GM12878 (cell line): ENCODE results near the gene MOAP1. TPM values are rescaled to one million over a fixed set of nuclear protein-coding genes. Genes with fewer than 3 reads are reported as not detected.

Experiments used
- ATAC-seq: fragments of 200-7000 bp; cut with Tn5 transposase; 3 replicates; pipeline ENCODE4 v1.9.1; 2020; ENCODE audit warnings: mild to moderate bottlenecking, moderate library complexity
- BruUV-seq: library from RNA; stranded (reverse); fragments of 400-500 nt; replicated peaks from 2 replicates; lab custom pipeline; 2021; lab: Mats Ljungman, UMichigan
- CTCF ChIA-PET: fragments of 300-600 bp; sonication (Branson Sonifier 250); formaldehyde crosslinking; extraction: SDS; loops from one replicate; lab custom pipeline; 2021; ENCODE audit warnings: inconsistent platforms; lab: Yijun Ruan, JAX
- POLR2A ChIA-PET: fragments of 350-600 bp; formaldehyde crosslinking; extraction: SDS; loops from one replicate; lab custom pipeline; 2021; ENCODE audit warnings: inconsistent platforms; lab: Charles Lee
- RAD21 ChIA-PET: fragments of 300-600 bp; sonication (Branson Sonifier 250); formaldehyde crosslinking; loops from one replicate; lab custom pipeline; 2023; ENCODE audit warnings: antibody characterized with exemption; ENCODE audit not compliant: unreplicated experiment; lab: Charles Lee
- SMC1A ChIA-PET: fragments of 300-600 bp; sonication (Branson Sonifier 250); formaldehyde crosslinking; loops from one replicate; lab custom pipeline; 2023; ENCODE audit not compliant: unreplicated experiment, uncharacterized antibody; lab: Charles Lee
- DNase-seq: peaks from one replicate; pipeline ENCODE4 v3.0.0-alpha.2; 2011; ENCODE audit warnings: low read depth, low spot score
- FAIRE-seq: peaks from 3 replicates; lab custom pipeline; 2011; peaks lifted over from hg19 to GRCh38; lab: Jason Lieb, UNC
- H2AFZ ChIP-seq: 2 replicates; pipeline ENCODE4 v1.6.0; 2011; ENCODE audit warnings: low read depth, low read length, control low read depth; ENCODE audit not compliant: control insufficient read depth
- H3K27ac ChIP-seq: 2 replicates; pipeline ENCODE4 v1.5.1; 2011; ENCODE audit warnings: control low read depth; ENCODE audit not compliant: control insufficient read depth, insufficient read depth
- H3K27me3 ChIP-seq, 2 experiments: replicated peaks in 1 of 2; 2 replicates each; pipeline versions ENCODE4 v1.6.0 to v1.6.1; 2011; ENCODE audit warnings: low read length in 1 of 2; ENCODE audit not compliant: control insufficient read depth in 2 of 2, insufficient read depth in 2 of 2
- H3K36me3 ChIP-seq, 2 experiments: 2 replicates each; pipeline ENCODE4 v1.5.1; 2011; ENCODE audit warnings: low read length in 1 of 2; ENCODE audit not compliant: control insufficient read depth in 2 of 2, insufficient read depth in 2 of 2
- H3K4me1 ChIP-seq: 2 replicates; pipeline ENCODE4 v1.6.1; 2011; ENCODE audit warnings: mild to moderate bottlenecking, low read length, moderate library complexity, mixed read lengths; ENCODE audit not compliant: control insufficient read depth, insufficient read depth
- H3K4me2 ChIP-seq: 2 replicates; pipeline ENCODE4 v1.6.0; 2011; ENCODE audit warnings: control low read depth; ENCODE audit not compliant: control insufficient read depth, insufficient read depth
- H3K4me3 ChIP-seq: fragments of 200-600 bp; sonication (generic); 2 replicates; pipeline ENCODE4 v1.5.1; 2016
- H3K79me2 ChIP-seq: 2 replicates; pipeline ENCODE4 v1.6.0; 2011; ENCODE audit warnings: low read length; ENCODE audit not compliant: control insufficient read depth, insufficient read depth
- H3K9ac ChIP-seq: 2 replicates; pipeline ENCODE4 v1.8.0; 2011; ENCODE audit warnings: low read length, control low read depth, mixed read lengths; ENCODE audit not compliant: control insufficient read depth, insufficient read depth
- H3K9me3 ChIP-seq: replicated peaks from 3 replicates; pipeline ENCODE4 v1.5.1; 2011; ENCODE audit warnings: mild to moderate bottlenecking, low read length; ENCODE audit not compliant: control insufficient read depth, insufficient read depth
- H4K20me1 ChIP-seq: 2 replicates; pipeline ENCODE4 v1.6.0; 2011; ENCODE audit not compliant: control insufficient read depth, insufficient read depth
- ATF2 ChIP-seq: IDR thresholded peaks from 2 replicates; pipeline ENCODE4 v1.6.1; 2012; ENCODE audit warnings: low read length, inconsistent platforms
- BHLHE40 ChIP-seq, 2 experiments: fragments of 450-650 bp in 1 of 2; IDR thresholded peaks; 2 replicates each; pipeline ENCODE4 v1.6.1; 2011 to 2017; ENCODE audit warnings: low read depth in 2 of 2, borderline replicate concordance in 1 of 2, improper control_type of control experiment in 1 of 2, low read length in 1 of 2, mild to moderate bottlenecking in 1 of 2
- CEBPB ChIP-seq, 2 experiments: fragments of 150-350 bp in 1 of 2; IDR thresholded peaks; 2 replicates each; pipeline ENCODE4 v1.6.1; 2012 to 2014; ENCODE audit warnings: low read depth in 2 of 2, low read length in 2 of 2, borderline replicate concordance in 1 of 2, inconsistent platforms in 1 of 2
- E2F4 ChIP-seq: IDR thresholded peaks from 2 replicates; pipeline ENCODE4 v1.6.1; 2012; ENCODE audit warnings: low read depth, low read length, improper control_type of control experiment
- E4F1 ChIP-seq: fragments of 450-650 bp; IDR thresholded peaks from 2 replicates; pipeline ENCODE4 v1.6.1; 2018; ENCODE audit warnings: borderline replicate concordance, mild to moderate bottlenecking; ENCODE audit not compliant: partially characterized antibody
- EGR1 ChIP-seq, 2 experiments: IDR thresholded peaks; 1 replicate in 1 of 2; 2 replicates in 1 of 2; pipeline ENCODE4 v1.6.1; 2011 to 2012; ENCODE audit warnings: low read depth in 2 of 2, low read length in 2 of 2, borderline replicate concordance in 1 of 2, mild to moderate bottlenecking in 1 of 2, moderate library complexity in 1 of 2
- HDGF ChIP-seq: fragments of 450-650 bp; IDR thresholded peaks from 2 replicates; pipeline ENCODE4 v1.6.1; 2016; ENCODE audit warnings: antibody characterized with exemption
- IKZF1 ChIP-seq: fragments of 450-650 bp; conservative IDR thresholded peaks from 2 replicates; pipeline ENCODE4 v1.6.1; 2017; ENCODE audit warnings: antibody characterized with exemption, mild to moderate bottlenecking
- NKRF ChIP-seq: fragments of 450-650 bp; conservative IDR thresholded peaks from 2 replicates; pipeline ENCODE4 v1.6.1; 2017; ENCODE audit warnings: mild to moderate bottlenecking, moderate library complexity
- NR2C2 ChIP-seq: IDR thresholded peaks from 2 replicates; pipeline ENCODE4 v1.6.1; 2011; ENCODE audit warnings: borderline replicate concordance, low read depth; ENCODE audit not compliant: control insufficient read depth, insufficient read length
- PAX8 ChIP-seq: fragments of 450-650 bp; IDR thresholded peaks from 2 replicates; pipeline ENCODE4 v1.6.1; 2017; ENCODE audit warnings: mild to moderate bottlenecking, moderate library complexity
- RB1 ChIP-seq: fragments of 450-650 bp; formaldehyde crosslinking; IDR thresholded peaks from 2 replicates; pipeline ENCODE4 v1.6.1; 2017; ENCODE audit warnings: mild to moderate bottlenecking, borderline replicate concordance
- RUNX3 ChIP-seq: IDR thresholded peaks from 2 replicates; pipeline ENCODE4 v1.6.1; 2012; ENCODE audit warnings: low read length, inconsistent platforms
- SMAD1 ChIP-seq: fragments of 450-650 bp; IDR thresholded peaks from 2 replicates; pipeline ENCODE4 v1.6.1; 2018; ENCODE audit warnings: mild to moderate bottlenecking, low read depth; ENCODE audit not compliant: partially characterized antibody
- SMAD5 ChIP-seq: IDR thresholded peaks from 2 replicates; pipeline ENCODE4 v1.6.1; 2016; ENCODE audit warnings: antibody characterized with exemption, low read depth
- SMARCA5 ChIP-seq: fragments of 450-650 bp; IDR thresholded peaks from 2 replicates; pipeline ENCODE4 v1.6.1; 2017; ENCODE audit warnings: mild to moderate bottlenecking
- YBX1 ChIP-seq: fragments of 450-650 bp; IDR thresholded peaks from 2 replicates; pipeline ENCODE4 v1.6.1; 2016; ENCODE audit warnings: antibody characterized with exemption
- WGBS: methylation state at CpG from one replicate; pipeline ENCODE4 v1.1.6; 2016; ENCODE audit warnings: low lambda C conversion rate; ENCODE audit not compliant: insufficient replicate concordance, insufficient coverage; ENCODE audit errors: missing lambda C conversion rate; 5-methylcytosine and 5-hydroxymethylcytosine counted together
- in situ Hi-C: fragments of 300-500 bp; cut with MboI; formaldehyde crosslinking; loops from 9 replicates; pipeline ENCODE4 v1.14.3; 2018; ENCODE audit warnings: mixed read lengths
- intact Hi-C: fragments of 100-400 bp; cut with micrococcal nuclease; formaldehyde crosslinking; loops from one replicate; pipeline ENCODE4 v1.14.2; 2022; ENCODE audit not compliant: unreplicated experiment
- polyA plus RNA-seq, 11 experiments: library from polyadenylated mRNA; depleted of rRNA in 4 of 11; unstranded in 6 of 11; stranded (reverse) in 5 of 11; fragments of >200 nt; fragmentation: Nextera tagmentation in 4 of 11; fragmentation: Illumina TruSeq in 1 of 11; extraction: Ambion mirVana in 4 of 11; extraction: Trizol in 1 of 11; gene quantifications; 1 replicate in 1 of 11; 2 replicates in 10 of 11; pipeline versions ENCODE4 v1.2.1 to v1.2.3, GENCODE V29; 2011 to 2016; ENCODE audit warnings: inconsistent platforms in 2 of 11, missing spikeins in 2 of 11, low read depth in 1 of 11
- total RNA-seq, 4 experiments: library from RNA; depleted of rRNA in 3 of 4; stranded (reverse); fragments of >200 nt in 3 of 4; fragmentation: Illumina TruSeq in 1 of 4; extraction: Trizol in 1 of 4; gene quantifications; 2 replicates each; pipeline versions ENCODE4 v1.2.1 to v1.2.3, GENCODE V29; 2013 to 2021

MOAP1 gene
- total and polyA plus RNA-seq, 10 of the 15 experiments (the other 5 are each of a cell fraction or from before 2014, with no cell fraction given): 3.1 to 51.9 (median 11.4) TPM

- peak overlapping the region; percentile 88 for H3K4me2 ChIP-seq
- BruUV-seq: no TSS peak
- H3K27me3 ChIP-seq: no peaks in the 10 kb centered on the region
- H3K4me1 ChIP-seq: peaks cover 9% of the 10 kb centered on the region
- WGBS: 1% methylated on average over 10 of the region's 10 CpGs
- CTCF ChIA-PET: interaction anchor here (0.7 to 5.3 kb wide), 6 partner anchors 9 to 71 kb away, joined by 4 to 48 read pairs (median 13); partner anchors contain the start of genes GON7 and UBR7
- H3K36me3 ChIP-seq: no peaks in the 10 kb centered on the region; a peak in 1 of 4 replicates
- H4K20me1 ChIP-seq: no peaks in the 10 kb centered on the region
- no peak for DNase-seq
- RAD21 ChIA-PET: interaction anchor here (0.7 to 3.9 kb wide), 16 partner anchors 10 to 349 kb away, joined by 3 to 51 read pairs (median 5); partner anchors contain the start of genes GON7, ITPK1 and UBR7
- H3K9me3 ChIP-seq: no peaks in the 10 kb centered on the region
- peak overlapping the region; percentile 93 for H3K9ac ChIP-seq
- ATAC-seq: no peak
- no peak for FAIRE-seq
- H3K79me2 ChIP-seq: peaks cover 29% of the 10 kb centered on the region
- SMC1A ChIA-PET: interaction anchor here (1.4 to 3.9 kb wide), 3 partner anchors 18 to 21 kb away, joined by 3 to 29 read pairs (median 4); partner anchors contain the start of genes GON7 and UBR7
- POLR2A ChIA-PET: interaction anchor here (0.5 to 3.6 kb wide), 9 partner anchors 9 to 191 kb away, joined by 3 to 38 read pairs (median 4); partner anchors contain the start of genes GON7 and UBR7
- intact Hi-C loops: loop anchor here (1.0 kb wide), 1 partner anchor 22 kb away; the partner anchor contains the start of genes GON7 and UBR7
- TF ChIP-seq ATF2 (no peak), YBX1 (no peak), IKZF1 (no peak), RUNX3 (no peak), RB1 (0 out of 2 replicates have a peak, but pooled peaks have one; percentile 12), SMARCA5 (peak; percentile 22; the same call in 1 of the 2 replicates), CEBPB (IDR thresholded peaks at IDR 0.05; ENCODE audit: borderline replicate concordance in 1 of 2, low read depth in 2 of 2, low read length in 2 of 2) (no peak), SMAD1 (no peak), E2F4 (no peak), EGR1 (IDR thresholded peaks at IDR 0.05; ENCODE audit: borderline replicate concordance in 1 of 2, low read depth in 2 of 2, low read length in 2 of 2) (no peak), NKRF (peak; percentile 84; the same call in 1 of the 2 replicates), HDGF (no peak), BHLHE40 (IDR thresholded peaks at IDR 0.05; ENCODE audit: borderline replicate concordance in 1 of 2, low read depth in 2 of 2, low read length in 1 of 2) (0 out of 4 replicates have a peak, but pooled peaks of 1 of the 2 experiments have one; percentile 2), SMAD5 (no peak), E4F1 (no peak), NR2C2 (no peak), PAX8 (no peak)
- H3K4me3 ChIP-seq: peak overlapping the region; percentile 87
- peak overlapping the region; percentile 96 for H2AFZ ChIP-seq
- H3K27ac ChIP-seq: peak overlapping the region; percentile 73
- in situ Hi-C loops: no loop called here
Observed at GRCh38 chr14:93185349-93185720, 638 bp upstream of the MOAP1 start.
